HG03139 (cell line): ENCODE measurements around the gene TEX261.

Experiments
- ATAC-seq: cut with Tn5 transposase; IDR thresholded peaks from one replicate; pipeline ENCODE4 v1.9.1; 2021; ENCODE audit not compliant: unreplicated experiment

TEX261 gene

DNA sequence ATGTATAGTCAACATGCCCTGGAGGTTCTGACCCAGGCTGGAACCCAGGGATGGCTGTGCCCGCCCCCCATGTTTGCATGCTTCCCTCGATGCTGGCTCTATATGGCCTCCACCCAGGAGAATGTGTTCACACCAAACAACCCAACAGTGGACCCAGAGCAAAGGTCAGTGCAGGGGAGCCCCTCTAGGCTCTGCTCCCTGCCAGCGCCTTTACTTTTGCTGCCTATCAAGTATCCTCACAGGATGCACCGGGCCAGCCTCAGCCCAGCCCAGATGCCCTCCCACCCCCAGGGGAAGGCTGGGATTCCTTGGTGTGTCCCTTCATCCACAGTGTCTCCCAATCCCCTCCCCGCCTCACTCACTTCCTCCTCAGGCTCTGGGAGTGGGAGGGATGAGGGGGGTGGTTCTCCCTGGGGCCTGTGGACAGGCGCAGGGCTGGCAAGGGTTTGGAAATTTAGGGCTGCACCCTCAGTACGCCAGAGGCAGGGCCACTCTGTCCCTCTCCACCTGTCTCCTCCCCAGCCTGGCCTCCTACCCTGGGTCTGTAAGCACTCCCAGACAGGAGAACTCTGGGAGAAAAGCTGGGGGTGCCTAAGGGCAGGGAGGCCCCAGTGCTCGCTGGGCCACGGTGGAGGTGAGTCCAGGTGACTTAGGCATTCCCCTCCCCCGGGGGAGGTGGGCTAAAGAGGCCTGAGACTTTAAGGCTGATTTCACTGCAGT is 56.6 kb downstream of the TEX261 start:
- ATAC-seq: no peak

DNA sequence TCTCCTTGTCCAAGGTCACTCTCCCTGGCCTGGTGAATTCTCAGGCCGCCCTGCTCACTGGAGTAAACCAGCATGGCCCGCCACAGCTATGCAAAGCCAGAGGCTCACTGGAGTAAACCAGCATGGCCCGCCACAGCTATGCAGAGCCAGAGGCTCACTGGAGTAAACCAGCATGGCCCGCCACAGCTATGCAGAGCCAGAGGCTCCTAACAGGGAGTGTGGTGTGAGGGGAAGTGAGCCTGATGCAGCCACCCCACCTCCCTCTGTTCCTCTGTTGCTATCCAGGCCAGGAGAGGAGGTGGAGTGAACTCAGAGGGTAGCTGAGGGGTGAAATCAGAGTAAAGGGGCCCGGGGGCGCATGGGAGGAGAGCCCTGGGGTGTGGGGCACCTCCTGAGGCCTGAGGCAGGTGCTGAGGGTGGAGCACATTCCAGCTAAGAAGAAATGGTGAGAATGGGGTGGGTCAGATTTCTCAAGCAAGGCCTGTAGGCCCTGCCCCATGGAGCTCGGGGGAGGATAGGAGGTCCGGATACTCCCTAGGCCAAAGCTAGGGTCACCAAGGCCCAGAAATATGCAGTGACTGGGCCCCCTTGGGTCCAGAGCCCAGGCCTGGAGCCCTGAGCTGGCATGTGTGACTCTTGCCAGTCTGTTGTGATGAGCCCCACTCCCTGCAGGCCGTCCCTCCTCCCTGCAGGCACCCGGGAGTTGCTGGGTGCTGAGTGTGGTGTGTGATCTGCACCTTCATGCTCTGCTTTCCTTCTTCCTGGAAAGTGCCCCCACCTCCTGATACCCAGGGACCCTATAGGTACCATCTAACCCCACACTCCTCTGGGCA is 57.5 kb downstream of the TEX261 start:
- no peak for ATAC-seq

DNA sequence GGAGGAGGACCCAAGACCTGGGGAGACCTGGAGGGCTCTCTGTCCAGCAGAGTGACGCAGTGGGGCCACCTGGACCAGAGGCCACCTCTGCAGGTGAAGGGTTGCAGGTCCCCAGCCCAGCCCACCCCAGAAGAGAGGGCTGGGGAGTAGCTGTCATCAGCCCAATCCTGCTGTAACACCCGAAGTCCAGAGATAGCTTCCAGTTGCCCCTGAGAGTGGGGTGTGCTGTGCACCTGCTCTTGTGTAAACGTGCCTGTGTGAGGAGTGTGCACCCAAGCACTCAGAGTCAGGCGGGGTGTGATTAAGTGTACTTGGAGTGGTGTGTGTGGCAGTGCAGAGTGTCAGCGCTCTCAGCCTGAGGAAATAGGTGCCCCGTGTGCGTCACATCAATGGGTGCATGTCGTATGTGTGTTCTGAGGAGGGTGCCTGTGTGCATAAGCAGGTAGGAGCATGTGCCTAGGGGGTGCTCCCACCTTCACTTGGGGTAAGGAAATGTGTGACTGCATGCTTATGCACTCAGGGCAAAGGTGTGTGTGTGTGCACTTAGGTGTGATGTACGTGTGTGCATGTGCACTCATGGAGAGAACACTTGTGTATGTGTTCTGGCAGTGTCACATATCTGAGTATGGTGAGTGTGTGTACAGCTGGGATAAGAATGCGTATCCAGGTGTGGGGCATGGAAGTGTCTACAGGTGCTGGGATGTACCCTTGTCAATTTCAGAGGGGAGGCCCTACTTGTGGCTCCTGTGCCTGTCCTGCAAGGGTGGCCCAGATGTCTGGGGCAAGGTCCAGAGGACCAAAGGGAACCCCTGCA is 58.3 kb downstream of the TEX261 start:
- no peak for ATAC-seq
